ENCODE data around the gene SLC5A11.

GRCh38 chr16:24800586-24800985, 45.2 kb upstream of the SLC5A11 start:
- TF ChIP-seq CTCF (IDR thresholded peaks at IDR 0.05; ENCODE audit: poor library complexity) (peak; percentile 4), EZH2 (IDR thresholded peaks at IDR 0.05; ENCODE audit: borderline replicate concordance) (no peak), EZH2phosphoT487 (IDR thresholded peaks at IDR 0.05; ENCODE audit: low read depth, severe bottlenecking, unreplicated experiment) (no peak)

Measured in hepatocyte (in vitro differentiated cells).